Measurements from ENCODE around the gene ZNF587B.
A peak's percentile ranks its signal among the peaks of the same experiment; 100 is the strongest.

ZNF587B gene

DNA sequence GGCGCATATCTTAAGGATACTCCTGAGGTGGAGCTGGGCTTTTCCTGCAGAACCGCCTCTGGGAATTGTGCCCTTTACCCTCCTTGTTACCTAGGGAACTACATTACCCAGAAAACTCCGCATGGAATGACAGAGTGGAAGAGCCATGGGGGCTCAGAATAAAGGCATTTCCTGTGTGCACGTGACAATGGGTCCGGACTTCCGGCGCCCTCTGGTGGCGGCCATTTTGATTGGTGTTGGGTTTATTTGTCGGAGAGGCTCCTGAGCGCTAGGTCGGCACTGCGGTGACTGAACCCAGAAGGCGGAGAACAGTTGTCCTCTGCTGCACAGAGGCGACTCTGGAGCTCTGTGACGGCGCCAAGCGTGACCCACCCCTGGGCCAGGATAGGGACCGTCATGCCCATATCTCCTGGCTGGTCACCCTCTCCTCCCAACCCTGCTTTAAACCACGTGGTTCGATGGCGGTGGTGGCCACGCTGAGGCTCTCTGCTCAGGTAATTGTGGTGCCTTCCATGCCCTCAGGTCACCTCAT is at the start of gene ZNF587B:
Gene ZNF587B, plus strand, starts transcription at position 229 of the 532 bp plus-strand sequence. Its CDS starts 230 bp downstream, at position 459.
- Histone ChIP-seq H3K9me2 (ENCODE audit: low read depth, low read length) (no peaks in the 10 kb centered on the region), H3K9ac (ENCODE audit: low read length) (no peak within 1 kb of the TSS), H4K20me1 (ENCODE audit: insufficient read depth, low read length) (no peaks in the 10 kb centered on the region), H3K27ac (ENCODE audit: low read depth, low read length, poor library complexity, severe bottlenecking) (no peak within 1 kb of the TSS), H3K4me3 (ENCODE audit: low read depth, low read length, poor library complexity, severe bottlenecking) (no peak within 1 kb of the TSS), H3F3A (ENCODE audit: insufficient read depth, low read length) (no peaks in the 10 kb centered on the region), H3K79me2 (ENCODE audit: insufficient read depth, low read length) (peaks cover 51% of the 10 kb centered on the region), H3K9me3 (ENCODE audit: low read length) (no peaks in the 10 kb centered on the region), H3K4me1 (ENCODE audit: insufficient read depth, low read length, severe bottlenecking) (no peaks in the 10 kb centered on the region), H3K36me3 (ENCODE audit: insufficient read depth, low read length) (peaks cover 46% of the 10 kb centered on the region), H3K4me2 (ENCODE audit: low read length) (no peak within 1 kb of the TSS), H3K27me3 (ENCODE audit: insufficient read depth, low read length) (no peaks in the 10 kb centered on the region), H2AFZ (ENCODE audit: low read length) (no peak within 1 kb of the TSS)
- TF ChIP-seq EZH2 (IDR thresholded peaks at IDR 0.05; ENCODE audit: borderline replicate concordance, low read length): no peak
- TF ChIP-seq, protein P1, sequence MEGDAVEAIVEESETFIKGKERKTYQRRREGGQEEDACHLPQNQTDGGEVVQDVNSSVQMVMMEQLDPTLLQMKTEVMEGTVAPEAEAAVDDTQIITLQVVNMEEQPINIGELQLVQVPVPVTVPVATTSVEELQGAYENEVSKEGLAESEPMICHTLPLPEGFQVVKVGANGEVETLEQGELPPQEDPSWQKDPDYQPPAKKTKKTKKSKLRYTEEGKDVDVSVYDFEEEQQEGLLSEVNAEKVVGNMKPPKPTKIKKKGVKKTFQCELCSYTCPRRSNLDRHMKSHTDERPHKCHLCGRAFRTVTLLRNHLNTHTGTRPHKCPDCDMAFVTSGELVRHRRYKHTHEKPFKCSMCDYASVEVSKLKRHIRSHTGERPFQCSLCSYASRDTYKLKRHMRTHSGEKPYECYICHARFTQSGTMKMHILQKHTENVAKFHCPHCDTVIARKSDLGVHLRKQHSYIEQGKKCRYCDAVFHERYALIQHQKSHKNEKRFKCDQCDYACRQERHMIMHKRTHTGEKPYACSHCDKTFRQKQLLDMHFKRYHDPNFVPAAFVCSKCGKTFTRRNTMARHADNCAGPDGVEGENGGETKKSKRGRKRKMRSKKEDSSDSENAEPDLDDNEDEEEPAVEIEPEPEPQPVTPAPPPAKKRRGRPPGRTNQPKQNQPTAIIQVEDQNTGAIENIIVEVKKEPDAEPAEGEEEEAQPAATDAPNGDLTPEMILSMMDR (IDR thresholded peaks at IDR 0.05; ENCODE audit: low read length): peak; percentile 41; the same call in 1 of the 2 replicates

DNA sequence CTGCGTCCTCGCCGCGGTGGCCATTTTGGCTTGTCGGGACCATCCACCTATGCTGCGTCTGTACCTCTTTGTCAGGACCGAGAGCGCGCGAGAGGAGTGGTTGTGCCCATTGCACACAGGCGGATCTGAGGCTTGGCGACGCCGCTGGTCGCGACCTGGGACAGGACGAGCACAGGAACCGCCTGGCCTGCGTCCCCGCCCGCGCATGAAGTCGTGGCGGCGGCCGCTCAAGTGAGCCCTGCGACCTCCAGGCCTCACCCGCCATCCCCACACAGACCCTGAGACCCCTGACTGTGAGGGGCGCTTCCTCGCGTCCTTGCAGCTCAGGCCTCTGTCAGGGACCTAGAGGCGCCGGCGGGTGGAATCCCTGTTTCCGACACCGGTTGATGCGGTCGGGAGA is 43.8 kb upstream of the ZNF587B start:
- Histone ChIP-seq H3K9me3 (ENCODE audit: low read length) (0 out of 2 replicates have a peak, but pooled peaks cover 3% of the 10 kb centered on the region), H3K9ac (ENCODE audit: low read length) (no peak overlapping the region), H3K79me2 (ENCODE audit: insufficient read depth, low read length) (peaks cover 7% of the 10 kb centered on the region; the same call in 1 of the 2 replicates), H3K4me2 (ENCODE audit: low read length) (no peak overlapping the region), H3K27me3 (ENCODE audit: insufficient read depth, low read length) (no peaks in the 10 kb centered on the region), H3K36me3 (ENCODE audit: insufficient read depth, low read length) (peaks cover 82% of the 10 kb centered on the region), H3K9me2 (ENCODE audit: low read depth, low read length) (no peaks in the 10 kb centered on the region), H3F3A (ENCODE audit: insufficient read depth, low read length) (no peaks in the 10 kb centered on the region), H4K20me1 (ENCODE audit: insufficient read depth, low read length) (no peaks in the 10 kb centered on the region), H3K4me3 (ENCODE audit: low read depth, low read length, poor library complexity, severe bottlenecking) (no peak overlapping the region), H3K27ac (ENCODE audit: low read depth, low read length, poor library complexity, severe bottlenecking) (no peak overlapping the region), H2AFZ (ENCODE audit: low read length) (no peak overlapping the region), H3K4me1 (ENCODE audit: insufficient read depth, low read length, severe bottlenecking) (no peaks in the 10 kb centered on the region)
- TF ChIP-seq EZH2 (IDR thresholded peaks at IDR 0.05; ENCODE audit: borderline replicate concordance, low read length): no peak
- TF ChIP-seq, protein P1 (IDR thresholded peaks at IDR 0.05; ENCODE audit: low read length): no peak

DNA sequence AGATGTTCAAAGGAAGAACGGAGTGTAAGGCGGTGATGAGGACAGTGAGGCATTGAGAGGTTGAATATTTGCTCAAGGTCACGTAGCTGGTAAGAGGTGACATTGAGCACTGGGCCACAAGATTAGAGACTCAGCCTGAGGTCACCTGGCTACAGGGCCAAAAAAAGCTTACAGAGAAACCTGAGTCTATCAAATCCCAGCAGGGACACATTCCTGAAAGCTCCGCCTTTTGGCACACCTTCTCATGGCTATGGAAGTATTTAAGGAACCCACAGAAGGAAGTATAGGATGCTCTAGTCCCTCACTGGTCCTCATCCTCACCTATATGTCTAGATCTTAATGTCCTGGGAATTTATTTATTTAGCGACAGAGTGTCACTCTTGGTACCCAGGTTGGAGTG is 43.2 kb upstream of the ZNF587B start:
- no peaks in the 10 kb centered on the region for H3K9me3 ChIP-seq (ENCODE audit: low read length)
- H4K20me1 ChIP-seq (ENCODE audit: insufficient read depth, low read length): no peaks in the 10 kb centered on the region
- no peaks in the 10 kb centered on the region for H3K4me1 ChIP-seq (ENCODE audit: insufficient read depth, low read length, severe bottlenecking)
- no peak overlapping the region for H3K4me3 ChIP-seq (ENCODE audit: low read depth, low read length, poor library complexity, severe bottlenecking)
- no peak overlapping the region for H3K9ac ChIP-seq (ENCODE audit: low read length)
- H2AFZ ChIP-seq (ENCODE audit: low read length): no peak overlapping the region
- no peak overlapping the region for H3K27ac ChIP-seq (ENCODE audit: low read depth, low read length, poor library complexity, severe bottlenecking)
- no peaks in the 10 kb centered on the region for H3K27me3 ChIP-seq (ENCODE audit: insufficient read depth, low read length)
- H3K36me3 ChIP-seq (ENCODE audit: insufficient read depth, low read length): peaks cover 81% of the 10 kb centered on the region
- no peaks in the 10 kb centered on the region for H3K9me2 ChIP-seq (ENCODE audit: low read depth, low read length)
- no peak for TF ChIP-seq EZH2 (IDR thresholded peaks at IDR 0.05; ENCODE audit: borderline replicate concordance, low read length)
- TF ChIP-seq, protein P1 (IDR thresholded peaks at IDR 0.05; ENCODE audit: low read length): no peak
- H3F3A ChIP-seq (ENCODE audit: insufficient read depth, low read length): no peaks in the 10 kb centered on the region
- peaks cover 1% of the 10 kb centered on the region; the same call in 1 of the 2 replicates for H3K79me2 ChIP-seq (ENCODE audit: insufficient read depth, low read length)
- H3K4me2 ChIP-seq (ENCODE audit: low read length): no peak overlapping the region
